OCI-LY7 (cell line): Measurements from ENCODE around the gene SERPINA4.

Experiments
- EZH2phosphoT487 ChIP-seq: fragments of 200-600 bp; sonication (generic); IDR thresholded peaks from 2 replicates; pipeline ENCODE4 v1.6.1; 2018; ENCODE audit warnings: low read depth, borderline replicate concordance, mild to moderate bottlenecking, mixed run types, antibody characterized with exemption, low read length, moderate library complexity, mixed read lengths
- TF ChIP-seq, protein P1 (sequence below): fragments of 200-600 bp; sonication (generic); conservative IDR thresholded peaks from 2 replicates; pipeline ENCODE4 v1.5.1; 2014; ENCODE audit warnings: mild to moderate bottlenecking, antibody characterized with exemption, low read length, moderate library complexity, mixed read lengths

DNA sequence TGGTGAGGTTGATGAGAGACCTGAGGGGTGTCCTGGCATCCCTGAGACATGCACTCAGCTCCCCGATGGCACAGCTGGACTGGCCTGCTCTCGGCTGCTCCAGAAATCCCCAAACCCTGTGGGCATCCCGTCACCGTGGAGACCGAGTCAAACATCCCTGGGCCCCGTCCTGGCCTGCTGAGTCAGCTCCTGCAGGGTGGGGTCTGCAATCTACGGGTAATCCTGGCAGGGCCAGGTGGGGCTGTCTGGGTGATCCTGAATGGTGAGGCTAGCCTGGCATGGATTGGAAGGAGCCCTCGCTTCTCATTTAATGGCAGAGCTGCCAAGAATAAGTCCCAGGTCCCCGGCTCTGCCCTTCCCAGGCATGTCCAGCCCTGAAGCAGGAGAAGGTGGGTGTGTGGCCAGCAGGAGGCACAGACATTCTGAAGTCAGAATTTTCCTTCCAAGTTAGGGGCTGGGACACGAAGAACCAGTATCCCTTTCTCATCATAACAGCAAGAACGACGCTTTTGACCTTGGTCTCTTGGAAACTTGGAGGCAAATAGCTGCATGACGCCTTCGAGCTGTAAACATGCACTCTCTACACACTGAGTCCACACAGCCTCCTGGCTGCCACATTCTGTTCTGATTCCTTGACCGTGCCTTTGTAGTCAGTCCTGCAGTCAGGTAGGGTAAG, 17.7 kb upstream of the SERPINA4 start:
- TF ChIP-seq, protein P1, sequence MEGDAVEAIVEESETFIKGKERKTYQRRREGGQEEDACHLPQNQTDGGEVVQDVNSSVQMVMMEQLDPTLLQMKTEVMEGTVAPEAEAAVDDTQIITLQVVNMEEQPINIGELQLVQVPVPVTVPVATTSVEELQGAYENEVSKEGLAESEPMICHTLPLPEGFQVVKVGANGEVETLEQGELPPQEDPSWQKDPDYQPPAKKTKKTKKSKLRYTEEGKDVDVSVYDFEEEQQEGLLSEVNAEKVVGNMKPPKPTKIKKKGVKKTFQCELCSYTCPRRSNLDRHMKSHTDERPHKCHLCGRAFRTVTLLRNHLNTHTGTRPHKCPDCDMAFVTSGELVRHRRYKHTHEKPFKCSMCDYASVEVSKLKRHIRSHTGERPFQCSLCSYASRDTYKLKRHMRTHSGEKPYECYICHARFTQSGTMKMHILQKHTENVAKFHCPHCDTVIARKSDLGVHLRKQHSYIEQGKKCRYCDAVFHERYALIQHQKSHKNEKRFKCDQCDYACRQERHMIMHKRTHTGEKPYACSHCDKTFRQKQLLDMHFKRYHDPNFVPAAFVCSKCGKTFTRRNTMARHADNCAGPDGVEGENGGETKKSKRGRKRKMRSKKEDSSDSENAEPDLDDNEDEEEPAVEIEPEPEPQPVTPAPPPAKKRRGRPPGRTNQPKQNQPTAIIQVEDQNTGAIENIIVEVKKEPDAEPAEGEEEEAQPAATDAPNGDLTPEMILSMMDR, result no peak
- TF ChIP-seq EZH2phosphoT487, result no peak
